Neural progenitor cell (in vitro differentiated cells): Measurements from ENCODE around the gene ZBED4.

Experiments
- CTCF ChIP-seq: fragments of 200-600 bp; sonication (generic); IDR thresholded peaks from 2 replicates; pipeline ENCODE4 v1.5.1; 2017; ENCODE audit warnings: antibody characterized with exemption, mild to moderate bottlenecking
- EZH2 ChIP-seq: fragments of 200-600 bp; sonication (generic); IDR thresholded peaks from 2 replicates; pipeline ENCODE4 v1.6.1; 2017; ENCODE audit warnings: antibody characterized with exemption, mild to moderate bottlenecking, moderate library complexity
- EZH2phosphoT487 ChIP-seq: fragments of 200-600 bp; sonication (generic); IDR thresholded peaks from 2 replicates; pipeline ENCODE4 v1.6.1; 2017; ENCODE audit warnings: antibody characterized with exemption

- TF ChIP-seq CTCF (no peak), EZH2 (no peak), EZH2phosphoT487 (no peak)
These were observed 8.4 kb upstream of the ZBED4 start for GRCh38 chr22:49845241-49845640.
